ENCODE data around the gene HSDL2.

DNA sequence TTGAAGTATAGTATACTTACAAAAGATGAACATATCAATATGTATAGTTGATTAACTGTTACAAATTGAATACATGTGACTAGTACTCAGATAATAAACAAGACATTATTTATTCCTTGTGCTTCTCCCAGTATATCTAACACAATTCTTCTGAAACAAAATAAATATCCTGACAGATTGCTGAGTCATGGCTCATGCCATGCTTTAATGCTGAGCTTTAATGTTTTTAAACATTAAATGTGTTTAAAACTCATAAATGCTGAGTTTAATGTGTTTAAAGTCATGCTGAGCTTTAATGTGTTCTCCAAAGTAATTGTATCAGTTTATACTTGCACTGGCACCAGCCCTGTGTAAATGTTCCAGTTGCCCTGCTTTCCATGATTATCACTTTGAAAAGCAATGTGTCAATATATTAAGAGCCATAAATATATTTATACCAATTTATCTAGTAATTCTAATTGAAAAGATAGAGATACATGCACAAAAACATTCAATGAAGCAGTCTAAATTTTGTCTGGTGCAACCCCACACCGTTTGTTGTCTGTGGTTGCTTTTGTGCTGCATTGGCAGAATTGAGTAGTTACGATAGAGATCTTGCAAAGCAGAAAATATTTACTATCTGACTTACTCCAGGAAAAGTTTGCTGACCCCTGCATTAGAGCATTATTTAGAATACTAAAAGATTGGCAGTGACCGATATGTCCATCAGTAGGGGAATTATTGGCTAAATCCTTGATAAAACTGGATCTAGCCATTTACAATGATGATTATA, 122.5 kb downstream of the HSDL2 start:
- TF ChIP-seq, protein P1, sequence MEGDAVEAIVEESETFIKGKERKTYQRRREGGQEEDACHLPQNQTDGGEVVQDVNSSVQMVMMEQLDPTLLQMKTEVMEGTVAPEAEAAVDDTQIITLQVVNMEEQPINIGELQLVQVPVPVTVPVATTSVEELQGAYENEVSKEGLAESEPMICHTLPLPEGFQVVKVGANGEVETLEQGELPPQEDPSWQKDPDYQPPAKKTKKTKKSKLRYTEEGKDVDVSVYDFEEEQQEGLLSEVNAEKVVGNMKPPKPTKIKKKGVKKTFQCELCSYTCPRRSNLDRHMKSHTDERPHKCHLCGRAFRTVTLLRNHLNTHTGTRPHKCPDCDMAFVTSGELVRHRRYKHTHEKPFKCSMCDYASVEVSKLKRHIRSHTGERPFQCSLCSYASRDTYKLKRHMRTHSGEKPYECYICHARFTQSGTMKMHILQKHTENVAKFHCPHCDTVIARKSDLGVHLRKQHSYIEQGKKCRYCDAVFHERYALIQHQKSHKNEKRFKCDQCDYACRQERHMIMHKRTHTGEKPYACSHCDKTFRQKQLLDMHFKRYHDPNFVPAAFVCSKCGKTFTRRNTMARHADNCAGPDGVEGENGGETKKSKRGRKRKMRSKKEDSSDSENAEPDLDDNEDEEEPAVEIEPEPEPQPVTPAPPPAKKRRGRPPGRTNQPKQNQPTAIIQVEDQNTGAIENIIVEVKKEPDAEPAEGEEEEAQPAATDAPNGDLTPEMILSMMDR (IDR thresholded peaks at IDR 0.05) = no peak
- TF ChIP-seq POLR2A (IDR thresholded peaks at IDR 0.05) = no peak

Measured in testis (tissue), 2 donors.